Stimulated activated CD4-positive, alpha-beta T cell treated with anti-CD3 and anti-CD28 coated beads, Interleukin-12 subunit alpha, Interleukin-12 subunit beta, amount 100 ng/mL, for 4 hours (primary cell): ENCODE results near the gene MEGF11.

Experiments
- DNase-seq: peaks from one replicate; pipeline ENCODE4 v3.0.0-alpha.2; 2020

The MEGF11 gene

GRCh38 chr15:65957451-65957850 is 296.1 kb downstream of the MEGF11 start:
- DNase-seq, result no peak

GRCh38 chr15:65956899-65957298 is 296.7 kb downstream of the MEGF11 start:
- DNase-seq, result no peak

- DNase-seq, result no peak
Observed at GRCh38 chr15:65956307-65956706, 297.2 kb downstream of the MEGF11 start.

DNA sequence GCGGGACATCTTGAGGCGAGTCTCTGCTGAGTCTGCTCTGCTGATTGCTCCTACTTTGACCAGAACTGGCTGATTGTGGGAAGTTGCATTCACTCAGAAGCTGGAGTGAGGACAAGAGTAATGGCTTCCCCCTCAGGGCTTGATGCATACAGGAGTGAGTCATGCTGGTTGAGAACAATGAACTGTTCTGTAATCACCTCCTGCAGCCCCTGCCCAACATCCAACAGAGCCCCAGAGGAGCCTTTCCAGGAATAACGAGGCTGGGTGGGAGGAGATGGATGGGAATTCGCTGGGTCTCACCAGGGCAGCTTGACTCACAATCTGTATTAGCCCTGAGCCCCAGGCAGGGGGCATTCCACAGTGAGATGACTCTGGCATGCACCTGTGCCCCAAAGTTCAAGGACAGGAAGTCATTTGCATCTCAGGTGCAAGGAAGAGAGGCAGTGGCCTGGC is 299.2 kb downstream of the MEGF11 start:
- no peak for DNase-seq

DNA sequence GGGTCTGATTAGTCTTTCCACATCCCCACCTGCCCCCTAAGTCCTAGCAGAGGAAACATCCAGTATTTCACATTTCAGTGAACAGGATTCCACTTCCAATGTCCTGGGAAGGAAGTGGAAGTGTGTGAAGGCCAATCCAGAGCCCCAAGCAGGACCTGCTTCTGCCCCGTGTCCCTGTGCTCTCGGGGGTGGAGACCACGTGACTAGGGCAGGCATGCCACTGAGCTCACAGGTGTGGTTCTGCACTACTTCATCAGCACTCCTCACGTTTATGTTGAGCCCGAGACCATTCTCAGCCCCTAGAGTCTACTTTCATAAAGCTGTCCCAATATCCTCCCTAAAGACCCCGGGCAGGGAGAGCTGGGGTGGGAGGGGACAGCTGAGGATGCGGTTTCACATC is 299.9 kb downstream of the MEGF11 start:
- DNase-seq, result no peak

GRCh38 chr15:65952391-65953053 is 301.0 kb downstream of the MEGF11 start:
- no peak for DNase-seq

DNA sequence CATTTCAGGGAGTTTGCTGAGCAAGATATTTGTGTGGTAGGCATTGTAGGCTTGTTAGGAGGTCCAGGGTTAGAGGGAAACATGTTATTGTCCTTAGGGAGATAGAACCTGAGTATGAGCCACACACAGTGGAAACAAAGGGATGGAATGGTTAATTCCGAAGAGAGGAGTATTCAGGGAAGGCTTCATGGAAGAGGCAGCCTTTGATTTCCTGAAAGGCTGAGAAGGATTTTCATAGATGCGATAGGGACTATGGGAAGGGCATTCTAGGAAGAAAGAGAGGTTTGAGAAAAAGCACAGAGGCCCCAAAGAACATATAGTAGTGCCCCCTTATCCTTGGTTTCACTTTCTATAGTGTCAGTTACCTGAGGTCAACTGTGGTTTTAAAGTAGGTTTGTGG is 302.5 kb downstream of the MEGF11 start:
- no peak for DNase-seq

DNA sequence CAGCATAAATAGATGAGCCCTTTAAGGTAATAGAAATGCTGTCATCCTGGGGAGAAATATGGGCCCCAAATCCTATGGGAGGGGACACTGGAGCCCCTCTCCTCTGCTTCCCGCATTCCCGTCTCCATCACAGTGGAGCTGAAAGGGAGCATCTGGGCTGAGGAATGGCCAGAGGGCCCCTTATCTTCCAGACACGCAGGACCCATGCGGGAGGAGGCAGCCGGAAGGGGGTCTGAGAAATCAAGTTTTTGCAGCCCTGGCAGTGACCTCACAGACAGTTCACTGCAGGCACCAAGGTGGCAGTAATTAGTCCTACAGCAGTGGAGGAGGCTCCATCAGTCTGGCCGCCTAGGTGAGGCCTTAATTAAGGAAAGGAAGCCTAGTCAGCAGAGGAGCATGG is 304.1 kb downstream of the MEGF11 start:
- DNase-seq, result no peak

DNA sequence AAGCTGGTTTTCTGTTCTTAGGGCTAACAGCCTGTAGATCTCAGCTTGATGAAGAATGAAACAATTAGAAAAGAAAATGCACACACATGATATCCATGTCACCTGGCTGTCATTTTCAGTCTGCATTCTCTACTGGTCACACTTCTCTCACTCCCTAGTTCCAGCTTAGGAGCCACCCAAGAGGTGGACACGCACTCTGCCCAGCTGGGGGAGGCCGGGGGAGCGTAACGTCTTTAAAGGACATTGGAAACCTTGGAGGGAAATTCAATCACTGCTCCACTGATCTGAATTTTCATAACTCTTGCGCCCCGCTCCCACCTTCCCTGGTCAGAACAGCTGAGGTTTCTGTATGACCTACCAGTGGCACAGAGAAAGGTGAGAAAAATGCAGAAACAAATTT is 304.5 kb downstream of the MEGF11 start:
- no peak for DNase-seq

- DNase-seq, result no peak
Observed at GRCh38 chr15:65948383-65948782, 305.2 kb downstream of the MEGF11 start.

GRCh38 chr15:65947041-65947440 is 306.5 kb downstream of the MEGF11 start:
- no peak for DNase-seq

- DNase-seq, result no peak
Observed at GRCh38 chr15:65945616-65946015, 307.9 kb downstream of the MEGF11 start.

DNA sequence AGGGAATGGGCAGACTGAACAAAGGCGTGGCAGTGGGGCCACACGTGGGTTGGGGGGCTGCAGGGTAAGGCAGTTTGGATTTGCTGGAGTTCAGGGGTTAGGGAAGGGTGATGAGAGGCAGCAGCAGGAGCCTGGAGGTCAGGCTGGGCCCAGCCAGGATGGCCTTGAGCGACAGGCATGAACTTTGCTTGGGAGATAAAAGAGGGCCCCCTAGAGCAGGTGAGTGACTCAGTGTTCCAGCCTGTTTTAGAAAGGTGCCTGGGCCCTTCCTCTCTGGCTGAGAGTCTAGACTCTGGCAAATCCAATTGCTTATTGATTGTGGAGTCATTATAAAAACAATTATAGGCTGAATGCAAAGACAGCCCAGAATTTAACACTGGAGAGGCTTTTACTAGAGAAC is 309.1 kb downstream of the MEGF11 start:
- DNase-seq, result no peak

DNA sequence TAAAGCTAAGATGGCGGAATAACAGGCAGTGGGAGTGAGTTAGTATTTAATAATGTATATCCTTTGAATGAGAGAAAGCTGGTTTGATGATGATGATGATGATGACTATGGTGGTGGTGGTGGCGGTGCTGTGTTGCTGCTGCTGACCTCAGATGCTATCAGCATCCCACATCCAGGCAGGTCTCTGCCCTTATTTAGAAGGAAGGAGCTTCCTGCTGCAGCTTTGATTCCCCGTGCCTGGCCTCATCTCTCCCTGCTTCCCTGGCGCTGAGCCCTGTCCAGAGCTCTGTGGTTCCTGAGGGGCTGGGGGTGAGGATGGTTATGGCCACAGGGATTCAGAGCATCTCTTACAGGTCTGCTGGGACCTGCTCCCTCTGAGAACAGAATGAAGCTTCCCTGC is 311.1 kb downstream of the MEGF11 start:
- no peak for DNase-seq

- no peak for DNase-seq
Observed at GRCh38 chr15:65940618-65940909, 313.0 kb downstream of the MEGF11 start.

DNA sequence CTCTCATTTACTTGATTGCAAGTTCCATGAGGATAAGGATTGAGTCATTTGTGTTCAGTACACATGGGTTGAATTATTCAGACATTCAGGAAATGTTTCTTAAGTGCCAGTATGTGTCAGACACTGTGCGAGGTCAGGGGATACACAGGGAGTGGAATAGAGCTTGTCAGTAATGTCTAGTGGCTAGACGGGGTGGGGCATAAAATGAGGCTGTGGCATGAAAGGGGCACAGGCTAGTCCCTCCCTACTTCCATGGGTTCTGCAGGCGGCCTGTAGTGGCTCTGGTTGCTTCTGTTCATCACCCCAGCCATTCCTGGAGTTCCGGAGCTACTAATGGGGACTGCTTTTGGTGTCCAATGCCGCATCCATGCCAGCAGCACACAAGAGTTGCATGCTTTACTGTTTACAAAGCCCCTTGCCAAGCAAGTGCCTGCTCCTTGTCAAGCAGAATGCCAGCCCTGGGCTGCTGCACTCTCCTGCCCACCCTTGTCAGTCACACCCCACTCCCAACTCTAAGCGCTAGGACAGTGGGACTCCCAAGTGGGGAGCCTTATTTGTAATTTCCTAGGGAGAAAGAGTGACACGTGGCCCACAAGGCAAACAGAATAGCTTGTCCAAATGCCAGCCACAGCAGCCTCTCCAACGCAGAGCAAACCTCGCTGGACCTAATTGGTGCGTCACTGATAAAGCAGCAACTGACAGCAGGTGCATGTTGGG is 313.5 kb downstream of the MEGF11 start:
- no peak for DNase-seq

GRCh38 chr15:65938604-65939003 is 314.9 kb downstream of the MEGF11 start:
- DNase-seq, result no peak

GRCh38 chr15:65937476-65937875 is 316.1 kb downstream of the MEGF11 start:
- no peak for DNase-seq

GRCh38 chr15:65937054-65937453 is 316.5 kb downstream of the MEGF11 start:
- DNase-seq, result no peak

GRCh38 chr15:65936282-65936681 is 317.3 kb downstream of the MEGF11 start:
- no peak for DNase-seq

DNA sequence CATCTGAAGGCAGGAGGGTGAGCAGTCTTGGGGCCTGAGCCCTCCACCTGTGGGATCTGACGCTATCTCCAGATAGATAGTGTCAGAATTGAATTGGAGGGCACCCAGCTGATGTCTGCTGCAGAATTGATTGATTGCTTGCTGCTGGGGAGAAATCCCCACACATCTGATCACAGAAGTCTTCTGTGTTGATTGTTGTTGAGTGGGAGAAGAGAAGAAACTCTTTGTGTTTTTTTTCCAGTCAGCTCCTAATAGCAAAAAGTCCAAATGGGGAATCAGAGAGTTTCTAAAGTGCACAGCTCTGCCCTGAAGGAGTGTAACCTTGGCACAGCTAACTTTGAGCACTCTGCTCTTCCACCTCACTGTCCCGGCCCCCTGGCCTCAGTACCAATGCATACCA is 318.2 kb downstream of the MEGF11 start:
- DNase-seq, result no peak

DNA sequence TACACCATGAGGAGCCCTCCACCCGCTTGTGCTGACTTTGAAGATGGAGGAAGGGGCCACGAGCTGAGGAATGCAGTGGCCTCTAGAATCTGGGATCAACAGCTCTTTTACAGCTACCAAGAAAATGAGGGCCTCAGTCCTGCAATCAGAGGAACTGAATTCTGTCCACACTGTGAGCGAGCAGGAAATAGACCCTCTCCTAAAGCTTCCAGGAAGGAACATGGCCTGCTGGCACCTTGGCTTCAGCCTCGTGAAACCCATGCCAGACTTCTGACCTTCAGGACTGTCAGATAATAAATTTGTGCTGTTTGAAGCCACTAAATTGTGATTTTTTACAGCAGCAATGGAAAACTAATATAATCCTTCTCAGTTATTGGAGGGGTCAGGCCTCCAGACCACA is 322.3 kb downstream of the MEGF11 start:
- no peak for DNase-seq

DNA sequence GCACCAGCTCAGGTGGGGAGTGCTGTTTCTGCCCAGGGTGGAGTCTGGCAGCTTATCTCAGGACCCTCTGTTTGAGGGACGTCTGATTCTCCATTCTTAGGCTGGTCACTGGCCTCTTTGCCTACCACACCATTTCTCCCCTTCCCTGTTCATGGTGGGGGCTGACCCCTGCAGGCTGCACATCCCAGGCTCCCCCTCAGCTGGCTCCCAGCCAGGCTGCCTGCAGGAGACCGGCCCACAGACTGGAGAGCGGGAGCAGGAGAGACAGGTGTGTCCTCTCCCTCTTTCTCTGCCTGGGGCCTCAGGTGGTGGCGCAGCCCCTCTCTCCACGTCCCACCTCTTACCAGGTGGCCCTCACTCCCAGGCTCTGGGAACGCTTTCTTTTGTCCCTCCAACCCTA is 323.4 kb downstream of the MEGF11 start:
- no peak for DNase-seq

DNA sequence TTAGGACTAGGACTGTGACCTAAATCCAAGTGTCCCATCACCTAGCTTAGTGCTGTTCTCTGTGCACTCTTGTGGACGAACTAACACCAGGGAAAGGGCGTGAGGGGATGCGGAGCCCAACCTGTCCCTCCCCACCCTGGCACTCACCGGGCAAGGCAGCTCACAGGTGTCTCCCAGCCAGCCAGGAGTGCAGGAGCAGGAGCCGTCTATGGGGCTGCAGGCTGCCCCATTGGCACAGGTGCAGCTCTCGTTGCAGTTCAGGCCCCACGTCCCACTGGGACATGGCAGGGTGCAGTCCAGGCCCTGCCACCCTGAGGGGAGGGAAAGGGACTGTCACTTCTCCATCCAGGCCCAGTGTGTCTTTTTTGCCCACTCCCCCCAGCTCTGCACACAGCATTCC is 324.0 kb downstream of the MEGF11 start:
- no peak for DNase-seq

DNA sequence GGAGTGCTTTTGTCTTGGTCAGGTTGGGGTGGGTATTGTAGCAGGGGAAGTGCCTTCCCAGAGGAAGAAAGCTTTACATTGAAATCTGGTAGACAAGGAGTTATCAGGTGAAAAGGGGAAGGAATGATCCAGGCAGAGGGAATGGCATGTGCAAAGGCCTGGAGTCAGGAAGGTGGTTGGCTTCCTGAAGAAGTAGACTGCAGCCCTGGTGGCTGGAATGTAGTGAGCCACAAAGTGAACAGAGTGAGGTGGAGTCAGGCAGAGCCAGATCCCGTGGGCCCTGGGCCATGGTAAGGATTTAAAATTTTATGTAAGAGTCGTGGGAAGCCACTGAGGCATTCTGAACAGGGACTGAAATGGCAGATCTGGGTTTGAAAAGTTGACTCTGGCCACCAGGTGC is 326.0 kb downstream of the MEGF11 start:
- DNase-seq, result no peak
